ENCODE measurements around the gene PSMD2.

Gene PSMD2

DNA sequence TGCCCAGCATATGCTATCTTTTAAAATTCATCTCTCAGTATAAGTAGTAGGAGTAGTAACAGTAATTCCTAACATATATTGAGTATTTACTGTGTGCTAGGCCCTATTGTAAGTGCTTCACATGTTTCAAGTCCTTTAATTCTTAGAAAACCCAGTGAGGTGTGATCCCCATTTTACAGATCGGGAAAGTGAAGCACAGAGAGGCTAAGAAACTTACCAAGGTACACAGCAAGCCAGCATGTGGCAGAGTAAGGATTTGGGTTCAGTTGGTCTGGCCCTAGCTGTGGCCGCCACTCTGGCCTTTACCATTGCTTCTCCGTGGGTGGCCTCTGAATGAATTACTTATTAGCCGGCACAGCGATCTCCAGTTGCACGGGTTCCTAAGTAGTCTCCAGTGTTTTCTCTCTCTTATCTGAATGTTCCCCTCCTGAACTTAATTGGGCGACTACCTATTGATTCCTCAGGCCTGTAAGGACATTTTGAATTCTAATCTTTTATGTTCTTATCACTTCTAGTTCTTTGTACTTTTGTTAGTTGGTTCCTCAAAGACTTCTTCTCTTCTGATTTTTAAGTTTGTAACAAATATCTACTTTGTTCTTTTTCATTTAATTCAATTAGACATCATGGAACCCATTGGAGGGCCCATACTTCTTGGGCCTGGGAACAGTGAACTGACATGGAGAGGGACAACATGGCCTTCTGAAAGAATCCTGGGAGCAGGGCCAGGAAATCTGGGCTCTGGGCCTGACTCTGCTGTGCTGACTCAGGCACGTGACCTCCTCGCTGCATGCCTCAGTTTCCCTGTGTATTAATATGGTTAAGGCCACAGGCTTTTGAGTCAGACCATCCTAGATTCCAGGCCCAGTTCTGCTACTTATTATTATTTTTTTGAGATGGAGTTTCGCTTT lies 50.8 kb downstream of the PSMD2 start:
- TF ChIP-seq, protein P1, sequence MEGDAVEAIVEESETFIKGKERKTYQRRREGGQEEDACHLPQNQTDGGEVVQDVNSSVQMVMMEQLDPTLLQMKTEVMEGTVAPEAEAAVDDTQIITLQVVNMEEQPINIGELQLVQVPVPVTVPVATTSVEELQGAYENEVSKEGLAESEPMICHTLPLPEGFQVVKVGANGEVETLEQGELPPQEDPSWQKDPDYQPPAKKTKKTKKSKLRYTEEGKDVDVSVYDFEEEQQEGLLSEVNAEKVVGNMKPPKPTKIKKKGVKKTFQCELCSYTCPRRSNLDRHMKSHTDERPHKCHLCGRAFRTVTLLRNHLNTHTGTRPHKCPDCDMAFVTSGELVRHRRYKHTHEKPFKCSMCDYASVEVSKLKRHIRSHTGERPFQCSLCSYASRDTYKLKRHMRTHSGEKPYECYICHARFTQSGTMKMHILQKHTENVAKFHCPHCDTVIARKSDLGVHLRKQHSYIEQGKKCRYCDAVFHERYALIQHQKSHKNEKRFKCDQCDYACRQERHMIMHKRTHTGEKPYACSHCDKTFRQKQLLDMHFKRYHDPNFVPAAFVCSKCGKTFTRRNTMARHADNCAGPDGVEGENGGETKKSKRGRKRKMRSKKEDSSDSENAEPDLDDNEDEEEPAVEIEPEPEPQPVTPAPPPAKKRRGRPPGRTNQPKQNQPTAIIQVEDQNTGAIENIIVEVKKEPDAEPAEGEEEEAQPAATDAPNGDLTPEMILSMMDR (IDR thresholded peaks at IDR 0.05; ENCODE audit: borderline replicate concordance, control extremely low read depth, extremely low read depth, insufficient read depth, missing control alignments) = no peak
- no peak for DNase-seq (ENCODE audit: low spot score)
- in situ Hi-C loops (cut with MboI; ENCODE audit: low sequenced_read_pairs, unreplicated experiment) = no loop called here

DNA sequence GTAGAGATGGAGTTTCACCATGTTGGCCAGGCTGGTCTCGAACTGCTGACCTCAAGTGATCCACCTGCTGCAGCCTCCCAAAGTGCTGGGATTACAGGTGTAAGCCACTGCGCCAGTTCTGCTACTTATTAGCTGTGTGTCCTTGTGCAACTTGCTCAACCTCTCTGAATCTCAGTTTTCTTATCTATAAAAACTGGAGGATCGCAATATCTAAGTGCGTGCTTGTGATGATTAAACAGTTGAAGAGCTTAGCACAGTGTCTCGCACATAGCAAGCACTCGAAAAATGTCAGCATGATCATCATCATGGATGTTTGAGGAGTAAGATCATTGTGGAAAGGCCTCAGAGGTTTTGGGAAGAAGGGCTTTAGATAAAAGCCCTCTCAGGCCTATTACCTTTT lies 51.6 kb downstream of the PSMD2 start:
- TF ChIP-seq, protein P1 (IDR thresholded peaks at IDR 0.05; ENCODE audit: borderline replicate concordance, control extremely low read depth, extremely low read depth, insufficient read depth, missing control alignments) = no peak
- DNase-seq (ENCODE audit: low spot score) = no peak
- in situ Hi-C loops (cut with MboI; ENCODE audit: low sequenced_read_pairs, unreplicated experiment) = no loop called here

DNA sequence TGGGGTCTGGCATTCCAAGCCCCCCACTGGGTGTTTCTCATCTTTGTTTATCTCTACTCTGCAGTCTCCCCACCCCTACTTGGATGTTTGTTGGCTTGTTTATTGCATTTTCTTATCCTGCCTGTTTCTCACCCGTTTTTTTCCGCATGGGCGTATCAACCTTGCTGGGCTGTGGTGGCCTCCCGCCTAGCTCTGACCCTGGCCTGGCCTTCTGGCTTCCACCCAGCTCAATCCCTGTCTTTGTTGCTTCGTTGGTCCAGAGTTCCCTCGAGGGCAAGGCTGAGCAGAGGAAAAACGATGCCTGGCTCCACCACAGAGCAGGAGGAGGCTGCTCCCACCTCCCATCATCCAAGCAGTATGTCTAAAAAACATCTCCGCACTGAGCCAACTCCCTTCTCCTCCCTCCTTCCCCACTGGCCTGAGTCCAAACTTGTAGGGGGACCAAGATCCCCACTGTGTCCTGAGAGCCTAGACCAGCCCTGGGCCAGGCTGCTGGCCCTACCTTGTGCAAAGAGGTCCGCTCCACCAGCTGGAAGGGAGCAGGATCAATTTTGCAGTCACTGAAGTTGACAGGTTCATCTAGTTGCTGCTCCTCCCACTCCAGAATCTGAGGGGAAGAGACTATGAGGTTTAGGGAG lies 52.6 kb downstream of the PSMD2 start:
- DNase-seq (ENCODE audit: low spot score) = no peak
- in situ Hi-C loops (cut with MboI; ENCODE audit: low sequenced_read_pairs, unreplicated experiment) = no loop called here
- TF ChIP-seq, protein P1 (IDR thresholded peaks at IDR 0.05; ENCODE audit: borderline replicate concordance, control extremely low read depth, extremely low read depth, insufficient read depth, missing control alignments) = no peak

DNA sequence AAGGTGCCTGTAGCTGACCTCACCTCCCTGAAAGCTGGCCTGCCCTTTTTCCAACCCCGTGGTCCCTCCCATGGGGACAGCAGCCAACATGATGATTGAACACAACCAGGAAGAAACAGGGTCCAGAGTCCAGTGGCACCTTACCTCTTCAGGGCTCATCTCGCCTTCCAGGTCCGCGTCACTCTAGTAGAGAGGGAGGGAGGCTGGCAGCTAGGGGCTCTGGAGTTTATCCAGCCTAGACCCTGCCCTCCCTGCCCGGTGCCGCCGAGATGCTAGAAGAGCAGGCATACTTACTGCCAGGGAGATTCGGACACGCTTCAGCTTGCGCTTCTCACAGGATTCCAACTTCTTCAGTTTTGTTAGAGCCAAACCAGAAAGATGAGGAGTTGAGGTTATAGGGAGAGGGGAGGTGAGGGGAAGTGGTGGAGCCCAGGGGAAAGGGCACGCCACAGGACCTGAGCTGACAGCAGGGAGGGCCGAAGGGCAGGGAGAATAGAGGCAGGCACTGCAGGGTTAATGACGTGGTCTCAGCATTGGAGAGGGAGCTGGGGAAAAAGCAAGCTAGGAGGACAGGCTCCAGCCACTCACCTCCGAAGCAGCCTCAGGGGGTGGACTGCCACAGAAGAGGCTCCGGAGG lies 53.2 kb downstream of the PSMD2 start:
- in situ Hi-C loops (cut with MboI; ENCODE audit: low sequenced_read_pairs, unreplicated experiment) = no loop called here

DNA sequence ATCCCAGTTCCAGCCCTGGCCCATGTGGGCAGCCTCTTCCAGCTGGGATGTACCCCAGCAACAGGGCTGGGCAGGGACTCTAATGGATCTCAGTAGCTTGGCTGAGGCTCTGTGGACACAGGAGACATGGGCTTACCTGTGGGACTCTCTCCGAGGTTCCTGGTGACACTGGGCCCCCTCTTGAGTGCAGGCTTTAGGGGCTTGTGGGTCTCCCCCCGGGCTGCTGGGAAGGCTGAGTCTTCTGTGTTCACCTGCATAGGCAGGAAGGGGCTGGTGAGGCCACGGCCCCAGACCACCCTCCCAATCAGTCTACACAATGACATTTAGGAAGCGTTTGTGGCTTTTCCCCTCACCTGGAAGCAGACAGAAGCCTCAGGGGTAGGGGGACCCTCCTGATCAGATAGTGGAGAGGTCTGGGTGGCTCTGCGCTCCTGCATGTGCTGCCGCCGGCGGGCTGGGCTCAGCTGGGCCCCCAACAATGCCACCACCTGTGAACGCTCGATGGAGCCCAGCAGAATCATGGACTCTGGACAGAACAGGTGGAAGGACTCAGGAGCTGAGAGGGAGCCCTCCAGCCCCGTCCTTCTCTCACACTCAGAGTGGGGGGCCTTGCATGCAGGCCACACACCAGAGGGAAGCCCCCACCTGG lies 54.0 kb downstream of the PSMD2 start:
- TF ChIP-seq, protein P1 (IDR thresholded peaks at IDR 0.05; ENCODE audit: borderline replicate concordance, control extremely low read depth, extremely low read depth, insufficient read depth, missing control alignments) = no peak
- in situ Hi-C loops (cut with MboI; ENCODE audit: low sequenced_read_pairs, unreplicated experiment) = no loop called here
- no peak for DNase-seq (ENCODE audit: low spot score)

More for the DNA sequence above, 53.2 kb downstream of the PSMD2 start:
- no peak for DNase-seq (ENCODE audit: low spot score)
- TF ChIP-seq, protein P1 (IDR thresholded peaks at IDR 0.05; ENCODE audit: borderline replicate concordance, control extremely low read depth, extremely low read depth, insufficient read depth, missing control alignments) = no peak

DNA sequence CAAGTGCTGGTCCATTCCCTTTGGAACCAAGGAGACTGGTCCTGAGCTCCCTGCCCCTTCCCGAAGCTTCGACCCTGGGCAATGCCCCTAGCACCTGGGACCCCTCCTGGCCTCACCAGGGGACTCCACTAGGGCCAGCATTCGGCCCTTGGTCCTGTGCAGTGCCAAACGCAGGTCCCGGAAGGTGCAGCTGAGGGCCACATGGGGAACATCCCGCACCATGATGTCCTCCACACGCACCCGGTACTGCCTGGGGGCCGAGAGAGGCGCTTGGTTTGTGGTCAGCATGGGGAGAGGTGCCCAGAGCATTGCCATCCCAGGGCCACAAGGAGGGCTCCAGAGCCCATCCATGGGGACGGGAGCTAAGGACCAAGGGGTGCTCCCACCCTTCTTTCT lies 54.5 kb downstream of the PSMD2 start:
- TF ChIP-seq, protein P1 (IDR thresholded peaks at IDR 0.05; ENCODE audit: borderline replicate concordance, control extremely low read depth, extremely low read depth, insufficient read depth, missing control alignments) = no peak
- in situ Hi-C loops (cut with MboI; ENCODE audit: low sequenced_read_pairs, unreplicated experiment) = no loop called here
- no peak for DNase-seq (ENCODE audit: low spot score)
